Peyer's patch (tissue), 4 donors: ENCODE results near the gene MAPKAPK3. TPM values are rescaled to one million over a fixed set of nuclear protein-coding genes. Genes with fewer than 3 reads are reported as not detected.

Experiments
- DNase-seq, 3 donors: peaks; one replicate each; pipeline ENCODE4 v3.0.0-alpha.2; 2017 to 2019
- H3K27ac ChIP-seq, 4 donors: fragments of 200-600 bp; sonication (generic); one replicate each; pipeline ENCODE4 v1.5.1; 2016 to 2019
- H3K27me3 ChIP-seq, 2 donors: fragments of 200-600 bp; sonication (generic); one replicate each; pipeline ENCODE4 v1.5.1; 2019
- H3K36me3 ChIP-seq, 3 donors: fragments of 200-600 bp; sonication (generic); one replicate each; pipeline ENCODE4 v1.5.1; 2016 to 2019
- H3K4me1 ChIP-seq, 4 donors: fragments of 200-600 bp; sonication (generic); one replicate each; pipeline ENCODE4 v1.5.1; 2016 to 2019
- H3K4me3 ChIP-seq, 4 donors: fragments of 200-600 bp; sonication (generic); 1 replicate in 3 of 4; 2 replicates in 1 of 4; pipeline ENCODE4 v1.5.1; 2016 to 2019; ENCODE audit warnings: mild to moderate bottlenecking in 1 of 4
- H3K9me3 ChIP-seq, 4 donors: fragments of 200-600 bp; sonication (generic); one replicate each; pipeline ENCODE4 v1.5.1; 2016 to 2019; ENCODE audit warnings: mild to moderate bottlenecking in 1 of 4
- POLR2A ChIP-seq, 2 donors: fragments of 450-650 bp; IDR thresholded peaks; one replicate each; pipeline ENCODE4 v1.5.1; 2017; ENCODE audit warnings: antibody characterized with exemption in 2 of 2, mild to moderate bottlenecking in 2 of 2, moderate library complexity in 2 of 2
- total RNA-seq, 4 donors: library from RNA; depleted of rRNA; stranded (reverse); fragments of >200 nt; gene quantifications; one replicate each; pipeline ENCODE4 v1.1.0, GENCODE V29; 2016
- TF ChIP-seq, protein P1 (sequence below), 6 experiments: fragments of 450-650 bp in 4 of 6; fragments of 200-600 bp in 2 of 6; sonication (generic) in 1 of 6; IDR thresholded peaks; one replicate each; pipeline ENCODE4 v1.5.1; 2017 to 2019; ENCODE audit warnings: antibody characterized with exemption in 6 of 6, mild to moderate bottlenecking in 3 of 6, moderate library complexity in 1 of 6

Gene MAPKAPK3
- total RNA-seq, 4 donors from 2014 or later: 25.6 to 44.0 (median 30.0) TPM

DNA sequence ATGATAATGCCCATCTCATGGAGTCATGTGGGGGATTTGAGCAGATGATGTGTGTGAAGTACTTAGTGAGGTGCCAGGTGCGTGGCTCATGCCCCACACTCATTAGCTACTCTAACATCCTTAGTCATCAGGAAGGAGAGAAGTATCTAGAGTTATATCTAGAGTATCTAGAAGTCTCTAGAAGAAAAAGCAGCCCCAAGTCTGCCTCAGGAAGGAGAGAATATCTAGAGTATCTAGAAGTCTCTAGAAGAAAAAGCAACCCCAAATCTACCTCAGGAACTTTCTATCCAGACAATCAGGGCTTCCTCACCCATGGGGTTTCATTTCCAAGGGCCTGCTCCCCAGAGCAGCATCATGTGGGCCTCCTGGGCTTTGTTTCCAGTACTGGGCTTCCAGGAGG, 33.1 kb downstream of the MAPKAPK3 start:
- Histone ChIP-seq H3K9me3 (no peaks in the 10 kb centered on the region), H3K36me3 (peaks cover 0 to 36% (median 0%) of the 10 kb centered on the region in 3 donors), H3K4me3 (no peak overlapping the region), H3K27me3 (no peaks in the 10 kb centered on the region), H3K4me1 (no peaks in the 10 kb centered on the region), H3K27ac (no peak overlapping the region)
- no peak for DNase-seq
- no peak for TF ChIP-seq POLR2A (IDR thresholded peaks at IDR 0.05)
- TF ChIP-seq, protein P1, sequence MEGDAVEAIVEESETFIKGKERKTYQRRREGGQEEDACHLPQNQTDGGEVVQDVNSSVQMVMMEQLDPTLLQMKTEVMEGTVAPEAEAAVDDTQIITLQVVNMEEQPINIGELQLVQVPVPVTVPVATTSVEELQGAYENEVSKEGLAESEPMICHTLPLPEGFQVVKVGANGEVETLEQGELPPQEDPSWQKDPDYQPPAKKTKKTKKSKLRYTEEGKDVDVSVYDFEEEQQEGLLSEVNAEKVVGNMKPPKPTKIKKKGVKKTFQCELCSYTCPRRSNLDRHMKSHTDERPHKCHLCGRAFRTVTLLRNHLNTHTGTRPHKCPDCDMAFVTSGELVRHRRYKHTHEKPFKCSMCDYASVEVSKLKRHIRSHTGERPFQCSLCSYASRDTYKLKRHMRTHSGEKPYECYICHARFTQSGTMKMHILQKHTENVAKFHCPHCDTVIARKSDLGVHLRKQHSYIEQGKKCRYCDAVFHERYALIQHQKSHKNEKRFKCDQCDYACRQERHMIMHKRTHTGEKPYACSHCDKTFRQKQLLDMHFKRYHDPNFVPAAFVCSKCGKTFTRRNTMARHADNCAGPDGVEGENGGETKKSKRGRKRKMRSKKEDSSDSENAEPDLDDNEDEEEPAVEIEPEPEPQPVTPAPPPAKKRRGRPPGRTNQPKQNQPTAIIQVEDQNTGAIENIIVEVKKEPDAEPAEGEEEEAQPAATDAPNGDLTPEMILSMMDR (IDR thresholded peaks at IDR 0.05): no peak

DNA sequence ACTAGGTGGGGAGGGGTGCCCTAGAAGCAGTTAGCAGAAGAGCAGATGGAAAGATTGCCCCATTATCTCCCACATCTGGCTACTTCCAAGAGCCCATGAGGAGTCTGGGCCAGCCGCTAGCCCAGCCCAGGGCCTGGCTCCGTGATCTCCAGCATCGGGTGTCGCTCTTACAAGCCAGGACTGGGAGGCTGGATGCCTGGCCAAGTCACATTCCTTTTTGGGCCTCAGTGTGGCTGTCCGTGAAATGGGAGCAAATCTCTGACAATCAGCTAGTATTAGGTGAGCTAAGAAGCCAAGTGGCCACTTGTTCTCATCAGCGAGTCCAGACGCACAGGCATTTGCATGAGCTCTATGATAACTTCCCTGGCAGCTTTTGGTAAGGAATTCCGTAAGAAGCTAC, 34.5 kb downstream of the MAPKAPK3 start:
- no peak overlapping the region for H3K4me3 ChIP-seq
- H3K36me3 ChIP-seq: peaks cover 0 to 23% (median 0%) of the 10 kb centered on the region in 3 donors
- H3K27me3 ChIP-seq: no peaks in the 10 kb centered on the region
- no peaks in the 10 kb centered on the region for H3K4me1 ChIP-seq
- DNase-seq: no peak
- no peak overlapping the region for H3K27ac ChIP-seq
- no peak for TF ChIP-seq POLR2A (IDR thresholded peaks at IDR 0.05)
- TF ChIP-seq, protein P1 (IDR thresholded peaks at IDR 0.05): no peak
- H3K9me3 ChIP-seq: no peaks in the 10 kb centered on the region

DNA sequence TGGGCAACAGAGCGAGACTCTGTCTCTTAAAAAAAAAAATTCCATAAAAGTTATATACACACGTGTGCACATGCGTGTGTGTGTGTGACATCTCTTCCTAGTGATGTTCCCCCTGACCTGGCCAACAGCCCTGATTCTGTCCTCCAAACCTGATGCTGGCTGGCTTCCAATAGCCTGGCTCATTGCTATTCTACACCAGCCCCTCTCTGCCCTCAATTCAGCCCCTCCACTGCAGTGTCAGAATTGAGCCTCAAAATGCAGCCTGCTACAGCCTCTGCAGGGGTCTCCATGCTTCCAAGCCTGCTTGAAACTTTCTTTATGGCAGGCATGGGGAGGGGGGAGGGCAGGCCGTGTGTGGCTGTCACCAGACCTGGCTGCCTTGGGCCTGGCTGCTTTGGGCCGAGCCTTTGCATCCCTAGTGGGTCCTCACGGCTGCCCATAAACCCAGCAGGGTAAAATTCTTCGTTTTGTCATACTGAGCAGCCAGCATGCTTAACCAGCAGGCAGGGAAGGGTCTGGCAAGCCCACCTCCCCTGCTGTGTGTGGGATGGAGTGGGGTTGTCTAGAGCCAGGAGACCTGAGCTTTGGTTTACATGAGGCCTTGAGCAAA, 35.1 kb downstream of the MAPKAPK3 start:
- DNase-seq: no peak
- H3K9me3 ChIP-seq: no peaks in the 10 kb centered on the region
- H3K36me3 ChIP-seq: peaks cover 0 to 18% (median 0%) of the 10 kb centered on the region in 3 donors
- H3K4me1 ChIP-seq: no peaks in the 10 kb centered on the region
- H3K27me3 ChIP-seq: no peaks in the 10 kb centered on the region
- no peak overlapping the region for H3K27ac ChIP-seq
- no peak for TF ChIP-seq POLR2A (IDR thresholded peaks at IDR 0.05)
- TF ChIP-seq, protein P1 (IDR thresholded peaks at IDR 0.05): no peak
- no peak overlapping the region for H3K4me3 ChIP-seq

DNA sequence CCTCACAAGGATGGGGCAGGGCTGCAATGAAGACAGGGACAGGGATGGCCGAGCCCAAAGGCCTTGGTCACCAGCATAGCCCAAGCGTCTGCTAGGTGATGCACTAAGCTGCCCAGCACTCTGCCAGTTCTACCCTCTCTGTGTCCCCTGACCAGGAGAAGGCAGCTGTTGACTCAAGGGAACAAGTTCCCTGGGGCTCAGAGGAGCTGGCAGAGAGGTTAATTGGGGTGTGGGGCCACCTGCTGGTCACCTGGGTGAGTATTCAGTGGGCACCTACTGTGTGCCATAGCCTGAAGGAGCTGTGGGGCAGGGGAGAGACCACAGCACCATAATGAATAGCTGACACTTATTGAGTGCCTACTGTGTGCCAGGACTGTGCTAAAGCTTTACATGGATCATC, 35.8 kb downstream of the MAPKAPK3 start:
- Histone ChIP-seq H3K27ac (no peak overlapping the region), H3K36me3 (peaks cover 0 to 13% (median 0%) of the 10 kb centered on the region in 3 donors), H3K27me3 (no peaks in the 10 kb centered on the region), H3K4me1 (no peaks in the 10 kb centered on the region), H3K4me3 (no peak overlapping the region), H3K9me3 (no peaks in the 10 kb centered on the region)
- TF ChIP-seq, protein P1 (IDR thresholded peaks at IDR 0.05): peak in 5 of 6 experiments; percentile 23 to 56 (median 53)
- TF ChIP-seq POLR2A (IDR thresholded peaks at IDR 0.05): no peak
- DNase-seq: peak; percentile 47 to 74 (median 64)

DNA sequence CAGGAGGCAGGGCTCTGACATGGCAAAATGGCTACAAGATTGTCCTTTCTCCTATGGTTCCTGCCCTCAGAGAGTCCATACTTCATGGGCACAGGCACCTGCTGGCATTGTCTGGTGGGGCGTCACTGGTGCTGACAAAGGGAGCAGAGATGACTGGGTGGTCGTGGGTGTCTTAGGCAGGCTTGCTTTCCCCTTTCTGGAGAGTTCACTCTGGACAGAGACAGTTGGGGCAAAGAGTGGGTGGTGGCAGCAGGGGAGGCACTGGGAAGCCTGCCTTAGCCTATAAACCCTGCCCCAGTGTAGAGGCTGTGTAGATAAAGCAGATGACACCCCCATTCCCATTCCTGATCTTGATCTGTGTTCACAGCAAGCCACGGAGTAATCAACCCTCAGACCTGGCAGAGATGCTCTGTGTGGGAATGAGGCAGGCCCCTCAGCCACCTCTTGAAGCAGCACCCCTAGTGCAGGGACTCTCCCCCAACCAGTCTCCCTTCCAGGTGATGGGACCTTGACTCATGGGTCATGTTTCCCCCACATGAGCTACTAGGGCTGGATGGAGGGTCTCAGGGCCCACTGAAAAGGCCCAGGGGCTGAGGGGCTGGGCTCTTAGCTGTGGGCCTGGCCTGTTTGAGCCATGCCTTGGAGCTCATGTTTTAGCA, 37.1 kb downstream of the MAPKAPK3 start:
- Histone ChIP-seq H3K27me3 (no peaks in the 10 kb centered on the region), H3K4me1 (no peaks in the 10 kb centered on the region), H3K36me3 (no peaks in the 10 kb centered on the region), H3K9me3 (no peaks in the 10 kb centered on the region), H3K4me3 (no peak overlapping the region), H3K27ac (no peak overlapping the region)
- TF ChIP-seq, protein P1 (IDR thresholded peaks at IDR 0.05): no peak
- TF ChIP-seq POLR2A (IDR thresholded peaks at IDR 0.05): no peak
- DNase-seq: no peak
